GM15510 (cell line): ENCODE results near the gene CNR1.

ENCODE experiments used
- POLR2A ChIP-seq: IDR thresholded peaks from 3 replicates; pipeline ENCODE4 v1.6.1; 2011; ENCODE audit warnings: borderline replicate concordance; ENCODE audit not compliant: insufficient read length; ENCODE audit errors: extremely low read depth

The CNR1 gene

GRCh38 chr6:88107241-88107640 lies 58.9 kb downstream of the CNR1 start:
- TF ChIP-seq POLR2A: no peak

- no peak for TF ChIP-seq POLR2A
Observed at GRCh38 chr6:88105741-88106340, 60.3 kb downstream of the CNR1 start.
